GM12872 (cell line): ENCODE results near the gene MRPS34.

Experiments
- TF ChIP-seq, protein P1 (sequence below): IDR thresholded peaks from 3 replicates; pipeline ENCODE4 v1.5.1; 2011; ENCODE audit warnings: low read depth, mild to moderate bottlenecking, low read length, moderate library complexity; ENCODE audit not compliant: insufficient read depth

MRPS34 gene

DNA sequence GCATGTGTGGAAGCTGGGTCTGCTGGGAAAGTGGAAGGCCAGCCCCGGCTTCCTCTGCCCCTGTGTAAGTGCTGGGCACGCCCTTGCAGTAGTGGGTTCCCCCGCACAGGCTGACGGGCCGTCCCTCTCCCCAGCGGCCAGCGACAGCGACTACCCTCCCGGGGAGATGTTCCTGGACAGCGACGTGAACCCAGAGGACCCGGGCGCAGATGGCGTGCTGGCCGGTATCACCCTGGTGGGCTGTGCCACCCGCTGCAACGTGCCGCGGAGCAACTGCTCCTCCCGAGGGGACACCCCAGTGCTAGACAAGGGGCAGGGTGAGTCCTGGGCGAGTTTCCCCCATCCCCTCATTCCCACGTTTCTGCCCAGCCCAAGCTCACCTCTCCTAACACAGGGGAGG, 7.1 kb downstream of the MRPS34 start:
- TF ChIP-seq, protein P1, sequence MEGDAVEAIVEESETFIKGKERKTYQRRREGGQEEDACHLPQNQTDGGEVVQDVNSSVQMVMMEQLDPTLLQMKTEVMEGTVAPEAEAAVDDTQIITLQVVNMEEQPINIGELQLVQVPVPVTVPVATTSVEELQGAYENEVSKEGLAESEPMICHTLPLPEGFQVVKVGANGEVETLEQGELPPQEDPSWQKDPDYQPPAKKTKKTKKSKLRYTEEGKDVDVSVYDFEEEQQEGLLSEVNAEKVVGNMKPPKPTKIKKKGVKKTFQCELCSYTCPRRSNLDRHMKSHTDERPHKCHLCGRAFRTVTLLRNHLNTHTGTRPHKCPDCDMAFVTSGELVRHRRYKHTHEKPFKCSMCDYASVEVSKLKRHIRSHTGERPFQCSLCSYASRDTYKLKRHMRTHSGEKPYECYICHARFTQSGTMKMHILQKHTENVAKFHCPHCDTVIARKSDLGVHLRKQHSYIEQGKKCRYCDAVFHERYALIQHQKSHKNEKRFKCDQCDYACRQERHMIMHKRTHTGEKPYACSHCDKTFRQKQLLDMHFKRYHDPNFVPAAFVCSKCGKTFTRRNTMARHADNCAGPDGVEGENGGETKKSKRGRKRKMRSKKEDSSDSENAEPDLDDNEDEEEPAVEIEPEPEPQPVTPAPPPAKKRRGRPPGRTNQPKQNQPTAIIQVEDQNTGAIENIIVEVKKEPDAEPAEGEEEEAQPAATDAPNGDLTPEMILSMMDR: no peak

DNA sequence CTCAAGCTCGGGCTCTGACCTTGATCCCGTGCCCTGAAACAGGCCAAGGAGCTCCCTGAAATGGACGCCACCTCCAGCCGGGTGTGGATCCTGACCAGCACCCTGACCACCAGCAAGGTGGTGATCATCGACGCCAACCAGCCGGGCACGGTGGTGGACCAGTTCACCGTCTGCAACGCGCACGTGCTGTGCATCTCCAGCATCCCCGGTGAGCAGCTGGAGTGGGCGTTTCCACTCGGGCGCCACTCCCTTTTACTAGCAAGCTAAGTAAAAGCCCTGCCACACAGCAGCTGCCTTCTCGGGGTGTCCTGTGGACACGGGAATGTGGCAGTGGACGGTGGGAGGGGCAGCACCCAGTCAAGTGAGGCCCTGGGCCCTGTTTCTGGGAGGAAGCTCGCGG, 8.0 kb downstream of the MRPS34 start:
- TF ChIP-seq, protein P1: no peak

DNA sequence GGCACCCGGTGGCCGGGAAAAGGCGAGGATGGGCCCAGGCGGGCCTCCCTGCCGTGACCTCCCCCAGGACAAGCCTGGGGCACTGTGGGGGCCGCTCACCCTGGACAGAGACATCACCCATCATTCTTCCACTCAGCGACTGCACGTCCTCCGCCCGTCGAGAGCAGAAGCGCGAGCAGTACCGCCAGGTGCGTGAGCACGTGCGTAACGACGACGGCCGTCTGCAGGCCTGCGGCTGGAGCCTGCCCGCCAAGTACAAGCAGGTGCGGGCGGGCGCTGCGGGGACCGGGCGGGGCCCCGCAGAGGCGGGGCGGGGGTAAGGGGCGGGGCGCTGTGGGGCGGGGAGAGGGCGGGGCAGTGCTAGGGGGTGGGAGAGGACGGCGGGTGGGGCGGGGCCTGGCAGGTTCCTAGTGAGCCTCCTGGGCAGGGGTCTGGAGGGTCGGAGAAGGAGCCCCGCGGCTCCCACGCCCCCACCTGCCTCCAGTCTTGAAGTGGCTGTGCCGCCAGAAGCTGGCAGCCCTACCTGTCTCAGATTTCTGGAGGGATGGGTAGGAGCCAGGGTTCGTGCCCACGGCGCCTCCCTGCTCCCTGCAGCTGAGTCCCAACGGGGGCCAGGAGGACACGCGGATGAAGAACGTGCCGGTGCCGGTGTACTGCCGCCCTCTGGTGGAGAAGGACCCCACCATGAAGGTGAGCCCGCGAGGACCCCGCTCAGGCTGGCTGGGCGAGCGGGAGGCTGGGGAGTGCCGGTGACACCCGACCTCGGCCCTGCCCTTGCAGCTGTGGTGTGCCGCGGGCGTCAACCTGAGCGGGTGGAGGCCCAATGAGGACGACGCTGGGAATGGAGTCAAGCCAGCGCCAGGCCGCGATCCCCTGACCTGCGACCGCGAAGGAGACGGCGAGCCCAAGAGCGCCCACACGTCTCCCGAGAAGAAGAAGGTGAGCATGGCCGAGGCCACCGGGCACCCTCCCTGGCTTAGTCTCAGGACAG, 9.1 kb downstream of the MRPS34 start:
- TF ChIP-seq, protein P1: no peak

DNA sequence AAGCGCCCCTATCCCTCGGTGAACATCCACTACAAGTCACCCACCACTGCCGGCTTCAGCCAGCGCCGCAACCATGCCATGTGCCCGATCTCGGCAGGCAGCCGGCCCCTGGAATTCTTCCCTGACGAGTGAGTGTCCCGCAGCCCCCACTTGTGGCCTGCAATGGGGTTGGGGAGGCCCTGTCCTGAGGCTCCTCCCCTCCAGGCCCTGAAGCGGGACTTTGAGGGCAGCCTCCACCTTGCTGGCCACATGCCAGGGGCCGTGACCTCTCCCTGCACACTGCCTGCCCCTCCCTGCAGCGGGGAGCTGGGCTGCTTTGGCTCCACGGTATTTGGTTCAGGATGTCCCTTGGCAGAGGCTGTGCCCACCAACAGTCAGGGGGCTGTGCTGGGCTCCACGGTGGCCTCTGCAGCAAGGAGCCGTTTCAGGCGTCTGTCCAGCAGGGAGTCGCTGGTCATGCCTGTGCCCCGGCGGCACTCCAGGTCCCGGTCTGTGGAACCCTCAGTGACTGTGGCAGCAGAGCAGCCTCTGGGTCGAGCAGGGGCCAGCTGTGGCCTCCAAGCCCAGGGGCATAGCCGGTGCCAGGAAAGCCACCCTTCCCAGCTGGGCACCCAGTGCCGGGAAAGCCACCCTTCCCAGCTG, 9.9 kb downstream of the MRPS34 start:
- TF ChIP-seq, protein P1: no peak

DNA sequence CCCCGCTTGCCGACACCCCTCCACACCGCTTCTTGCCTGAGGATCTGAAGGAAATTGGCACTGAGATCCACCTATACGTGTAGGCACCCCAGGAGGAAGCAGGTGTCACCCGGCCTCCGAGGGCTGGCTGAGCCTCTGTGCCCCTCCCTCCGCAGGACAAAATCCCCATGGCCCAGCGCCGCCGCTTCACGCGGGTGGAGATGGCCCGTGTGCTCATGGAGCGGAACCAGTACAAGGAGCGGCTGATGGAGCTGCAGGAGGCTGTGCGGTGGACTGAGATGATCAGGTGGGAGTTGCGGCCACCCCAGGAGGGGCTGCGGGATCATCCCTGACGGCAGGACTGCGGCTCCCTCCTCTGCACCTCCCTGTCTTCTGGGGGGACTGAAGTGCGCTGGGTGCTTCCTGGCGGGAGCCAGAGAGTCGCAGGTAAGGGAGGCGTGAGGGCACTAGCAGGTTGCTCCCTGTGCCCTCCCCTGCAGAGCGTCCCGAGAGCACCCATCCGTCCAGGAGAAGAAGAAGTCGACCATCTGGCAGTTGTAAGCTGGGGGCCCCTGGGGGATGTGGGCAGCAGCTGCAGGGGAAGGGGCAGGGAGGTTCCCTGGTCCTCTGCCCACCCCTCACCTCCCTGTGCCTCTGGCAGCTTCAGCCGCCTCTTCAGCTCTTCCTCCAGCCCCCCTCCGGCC, 10.6 kb downstream of the MRPS34 start:
- TF ChIP-seq, protein P1: no peak

DNA sequence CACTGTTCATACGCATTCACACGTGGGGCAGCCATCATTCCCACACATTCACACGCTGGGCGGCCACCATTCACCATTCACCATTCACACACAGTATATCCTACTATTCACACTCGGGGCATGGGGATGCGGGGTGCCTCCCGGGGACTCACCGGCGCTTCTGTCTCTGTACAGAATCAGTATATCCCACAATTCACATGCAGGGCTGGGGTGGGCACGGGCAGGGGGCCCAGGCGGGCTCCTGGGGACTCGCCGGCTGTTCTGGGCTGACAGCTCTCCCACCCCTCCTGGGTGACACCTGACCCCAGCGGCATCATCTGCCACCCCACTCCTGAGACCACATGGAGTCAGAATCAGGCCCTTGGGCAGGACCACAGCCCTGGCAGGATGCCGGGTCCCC, 11.2 kb downstream of the MRPS34 start:
- TF ChIP-seq, protein P1: no peak

DNA sequence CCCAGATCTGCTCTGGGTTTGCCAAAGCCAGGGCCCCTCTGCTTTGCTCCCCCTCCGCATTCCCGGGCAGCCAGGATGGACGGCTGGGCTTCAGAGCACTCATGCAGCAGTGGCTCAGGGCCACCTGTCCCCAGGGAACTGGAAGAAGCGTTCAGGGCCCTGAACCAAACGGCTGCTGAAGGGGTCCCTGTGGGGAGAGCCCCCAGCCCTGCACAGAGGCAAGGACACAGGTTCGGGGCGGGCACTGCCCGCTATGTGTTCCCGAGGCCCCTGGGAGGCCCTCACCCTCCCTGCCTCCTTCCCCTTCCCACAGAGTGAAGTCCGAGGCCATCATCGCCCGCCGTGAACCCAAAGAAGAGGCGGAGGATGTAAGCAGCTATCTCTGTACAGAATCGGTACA, 12.0 kb downstream of the MRPS34 start:
- TF ChIP-seq, protein P1: no peak
